Activated CD8-positive, alpha-beta T cell treated with anti-CD3 and anti-CD28 coated beads for 36 hours (primary cell): ENCODE results near the gene PNMA8C. TPM values are rescaled to one million over a fixed set of nuclear protein-coding genes. Genes with fewer than 3 reads are reported as not detected.

ENCODE experiments used
- ATAC-seq: fragments of 200-7000 bp; cut with Tn5 transposase; one replicate; pipeline ENCODE4 v1.10.0; 2021; ENCODE audit warnings: mild to moderate bottlenecking, moderate library complexity
- CTCF ChIA-PET: fragments of 350-600 bp; sonication (Branson Sonifier 250); formaldehyde crosslinking; loops from one replicate; lab custom pipeline; 2021; ENCODE audit warnings: antibody characterized with exemption; lab: Charles Lee
- POLR2A ChIA-PET: fragments of 350-600 bp; sonication (Branson Sonifier 250); formaldehyde crosslinking; loops from one replicate; lab custom pipeline; 2021; ENCODE audit warnings: antibody characterized with exemption; lab: Charles Lee
- DNase-seq: peaks from one replicate; pipeline ENCODE4 v3.0.0-alpha.2; 2020
- H3K27ac Mint-ChIP-seq: one replicate; pipeline ENCODE4 v1.8.0; 2021; ENCODE audit warnings: mild to moderate bottlenecking, mixed read lengths
- H3K27me3 Mint-ChIP-seq: one replicate; pipeline ENCODE4 v1.8.0; 2021; ENCODE audit warnings: mixed read lengths
- H3K36me3 Mint-ChIP-seq: one replicate; pipeline ENCODE4 v1.8.0; 2021; ENCODE audit warnings: low read depth, mixed read lengths
- H3K4me1 Mint-ChIP-seq: one replicate; pipeline ENCODE4 v1.8.0; 2021; ENCODE audit warnings: low read depth, mixed read lengths
- H3K4me3 Mint-ChIP-seq: one replicate; pipeline ENCODE4 v1.8.0; 2021; ENCODE audit warnings: mild to moderate bottlenecking, moderate library complexity, mixed read lengths
- H3K9me3 Mint-ChIP-seq: one replicate; pipeline ENCODE4 v1.8.0; 2021; ENCODE audit warnings: mixed read lengths
- intact Hi-C: fragments of 100-400 bp; cut with micrococcal nuclease; formaldehyde crosslinking; loops from one replicate; pipeline ENCODE4 v1.10.0; 2022
- total RNA-seq, 2 experiments: library from RNA; stranded (reverse); gene quantifications; one replicate each; pipeline ENCODE4 v1.2.3, GENCODE V29; 2021
- TF ChIP-seq, protein P1 (sequence below): fragments of 200-600 bp; IDR thresholded peaks from one replicate; pipeline ENCODE4 v1.8.0; 2022; ENCODE audit warnings: antibody characterized with exemption, mild to moderate bottlenecking

Gene PNMA8C
- total RNA-seq, 2 experiments from 2014 or later: not detected

GRCh38 chr19:46450737-46451136, 22.0 kb upstream of the PNMA8C start:
- TF ChIP-seq, protein P1, sequence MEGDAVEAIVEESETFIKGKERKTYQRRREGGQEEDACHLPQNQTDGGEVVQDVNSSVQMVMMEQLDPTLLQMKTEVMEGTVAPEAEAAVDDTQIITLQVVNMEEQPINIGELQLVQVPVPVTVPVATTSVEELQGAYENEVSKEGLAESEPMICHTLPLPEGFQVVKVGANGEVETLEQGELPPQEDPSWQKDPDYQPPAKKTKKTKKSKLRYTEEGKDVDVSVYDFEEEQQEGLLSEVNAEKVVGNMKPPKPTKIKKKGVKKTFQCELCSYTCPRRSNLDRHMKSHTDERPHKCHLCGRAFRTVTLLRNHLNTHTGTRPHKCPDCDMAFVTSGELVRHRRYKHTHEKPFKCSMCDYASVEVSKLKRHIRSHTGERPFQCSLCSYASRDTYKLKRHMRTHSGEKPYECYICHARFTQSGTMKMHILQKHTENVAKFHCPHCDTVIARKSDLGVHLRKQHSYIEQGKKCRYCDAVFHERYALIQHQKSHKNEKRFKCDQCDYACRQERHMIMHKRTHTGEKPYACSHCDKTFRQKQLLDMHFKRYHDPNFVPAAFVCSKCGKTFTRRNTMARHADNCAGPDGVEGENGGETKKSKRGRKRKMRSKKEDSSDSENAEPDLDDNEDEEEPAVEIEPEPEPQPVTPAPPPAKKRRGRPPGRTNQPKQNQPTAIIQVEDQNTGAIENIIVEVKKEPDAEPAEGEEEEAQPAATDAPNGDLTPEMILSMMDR: no peak
- peaks cover 1% of the 10 kb centered on the region for H3K36me3 Mint-ChIP-seq
- POLR2A ChIA-PET: no interaction called here
- H3K27me3 Mint-ChIP-seq: peaks cover 15% of the 10 kb centered on the region
- peaks cover 8% of the 10 kb centered on the region for H3K9me3 Mint-ChIP-seq
- DNase-seq (no peak), ATAC-seq (no peak)
- intact Hi-C loops: no loop called here
- H3K4me3 Mint-ChIP-seq: no peak overlapping the region
- H3K4me1 Mint-ChIP-seq: no peaks in the 10 kb centered on the region
- no peak overlapping the region for H3K27ac Mint-ChIP-seq
- CTCF ChIA-PET: interaction anchor here (0.7 to 1.5 kb wide), 2 partner anchors 38 to 55 kb away, joined by 3 read pairs; no protein-coding TSS in a partner anchor

DNA sequence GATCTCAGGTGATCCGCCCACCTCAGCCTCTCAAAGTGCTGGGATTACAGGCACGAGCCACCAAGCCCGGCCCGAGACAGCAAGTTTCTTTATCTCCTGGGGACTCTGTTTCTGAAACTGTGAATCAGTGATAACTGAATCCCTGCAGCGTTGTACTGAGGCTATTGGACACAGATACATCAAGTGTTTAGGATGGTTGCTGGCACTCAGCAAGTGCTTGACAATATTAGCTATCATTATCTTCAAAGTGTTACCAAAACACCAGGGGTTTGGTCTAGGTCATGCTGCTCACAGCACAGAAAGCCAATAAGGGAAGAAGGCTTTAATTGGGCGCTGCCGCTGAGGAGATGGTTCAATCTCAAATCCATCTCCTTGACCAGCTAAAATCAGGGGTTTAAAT, 20.5 kb upstream of the PNMA8C start:
- DNase-seq (no peak), ATAC-seq (no peak)
- TF ChIP-seq, protein P1: no peak
- peaks cover 15% of the 10 kb centered on the region for H3K27me3 Mint-ChIP-seq
- no peak overlapping the region for H3K4me3 Mint-ChIP-seq
- peaks cover 8% of the 10 kb centered on the region for H3K9me3 Mint-ChIP-seq
- ChIA-PET CTCF (interaction anchor here (1.1 to 1.2 kb wide), 2 partner anchors 25 to 90 kb away, joined by 3 read pairs; no protein-coding TSS in a partner anchor), POLR2A (no interaction called here)
- peaks cover 1% of the 10 kb centered on the region for H3K36me3 Mint-ChIP-seq
- H3K27ac Mint-ChIP-seq: no peak overlapping the region
- intact Hi-C loops: no loop called here
- no peaks in the 10 kb centered on the region for H3K4me1 Mint-ChIP-seq

- H3K4me3 Mint-ChIP-seq: no peak overlapping the region
- ChIA-PET CTCF (interaction anchor here (1.1 kb wide), 1 partner anchor 26 kb away, joined by 3 read pairs; no protein-coding TSS in a partner anchor), POLR2A (no interaction called here)
- no peak overlapping the region for H3K27ac Mint-ChIP-seq
- peaks cover 15% of the 10 kb centered on the region for H3K27me3 Mint-ChIP-seq
- H3K36me3 Mint-ChIP-seq: peaks cover 1% of the 10 kb centered on the region
- TF ChIP-seq, protein P1: no peak
- H3K4me1 Mint-ChIP-seq: no peaks in the 10 kb centered on the region
- intact Hi-C loops: no loop called here
- ATAC-seq: no peak
- H3K9me3 Mint-ChIP-seq: peaks cover 8% of the 10 kb centered on the region
- no peak for DNase-seq
Observed at GRCh38 chr19:46448601-46449000, 19.9 kb upstream of the PNMA8C start.

DNA sequence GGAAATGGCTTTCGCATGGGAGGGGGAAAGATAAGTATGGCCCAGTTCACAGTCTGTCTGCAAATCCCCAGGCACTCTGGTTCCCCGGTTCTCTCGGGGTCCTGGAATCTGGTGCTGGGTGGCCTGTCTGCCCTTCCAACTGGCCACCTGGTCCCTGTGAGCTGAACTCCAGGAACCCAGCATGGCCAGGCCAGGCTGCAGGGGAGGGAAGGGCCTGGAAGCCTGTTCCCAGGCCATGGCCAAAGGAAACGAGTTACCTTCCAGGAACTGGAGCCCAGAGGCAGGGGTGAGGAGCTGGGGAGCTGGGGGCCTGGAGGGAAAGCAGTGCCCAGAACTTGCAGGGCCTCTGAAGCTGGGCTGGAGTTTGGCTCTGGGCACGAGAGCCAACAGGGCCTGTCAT, 19.1 kb upstream of the PNMA8C start:
- peaks cover 1% of the 10 kb centered on the region for H3K36me3 Mint-ChIP-seq
- intact Hi-C loops: no loop called here
- ATAC-seq (no peak), DNase-seq (no peak)
- CTCF ChIA-PET: no interaction called here
- H3K9me3 Mint-ChIP-seq: peaks cover 8% of the 10 kb centered on the region
- no peaks in the 10 kb centered on the region for H3K4me1 Mint-ChIP-seq
- POLR2A ChIA-PET: no interaction called here
- H3K4me3 Mint-ChIP-seq: no peak overlapping the region
- peaks cover 15% of the 10 kb centered on the region for H3K27me3 Mint-ChIP-seq
- TF ChIP-seq, protein P1: no peak
- H3K27ac Mint-ChIP-seq: no peak overlapping the region

DNA sequence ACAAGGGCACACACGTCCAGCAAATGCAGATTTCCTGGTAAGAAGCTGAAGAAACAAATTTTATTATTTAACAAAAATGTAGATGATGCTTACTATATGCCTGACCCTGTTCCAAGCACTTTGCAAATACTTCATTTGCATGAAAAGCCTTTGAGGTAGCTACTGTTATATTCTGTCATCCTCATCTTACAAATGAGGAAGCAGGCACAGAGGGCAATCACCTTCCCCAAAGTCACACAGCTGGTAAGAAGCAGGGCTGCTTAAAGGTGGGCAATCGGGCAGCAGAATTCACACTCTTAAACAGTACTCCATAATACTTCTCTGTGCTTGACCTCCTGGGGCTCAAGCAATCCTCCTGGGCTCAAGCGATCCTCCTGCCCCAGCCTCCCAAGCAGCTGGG, 18.3 kb upstream of the PNMA8C start:
- H3K4me1 Mint-ChIP-seq: no peaks in the 10 kb centered on the region
- H3K27me3 Mint-ChIP-seq: peaks cover 10% of the 10 kb centered on the region
- peaks cover 8% of the 10 kb centered on the region for H3K9me3 Mint-ChIP-seq
- ATAC-seq: no peak
- POLR2A ChIA-PET: no interaction called here
- CTCF ChIA-PET: interaction anchor here (0.7 kb wide), 1 partner anchor 67 kb away, joined by 3 read pairs; no protein-coding TSS in a partner anchor
- H3K36me3 Mint-ChIP-seq: peaks cover 1% of the 10 kb centered on the region
- TF ChIP-seq, protein P1: no peak
- no peak overlapping the region for H3K27ac Mint-ChIP-seq
- intact Hi-C loops: no loop called here
- DNase-seq: no peak
- H3K4me3 Mint-ChIP-seq: no peak overlapping the region
